SK-N-MC (cell line): ENCODE data around the gene SAA2.

Experiments
- EZH2 ChIP-seq: fragments of 200-600 bp; sonication (generic); IDR thresholded peaks from one replicate; pipeline ENCODE4 v1.6.1; 2017; ENCODE audit warnings: antibody characterized with exemption
- POLR2AphosphoS5 ChIP-seq: IDR thresholded peaks from 2 replicates; pipeline ENCODE4 v1.6.1; 2012; ENCODE audit warnings: mild to moderate bottlenecking, low read depth, low read length, borderline replicate concordance

GRCh38 chr11:18243783-18244362, 4.6 kb downstream of the SAA2 start:
- TF ChIP-seq POLR2AphosphoS5: no peak
- no peak for TF ChIP-seq EZH2
